ENCODE measurements around the gene LYSMD4. TPM values are rescaled to one million over a fixed set of nuclear protein-coding genes. Genes with fewer than 3 reads are reported as not detected.

Gene LYSMD4
- total and polyA plus RNA-seq, 4 experiments from 2014 or later: 4.4 to 19.0 (median 12.2) TPM

DNA sequence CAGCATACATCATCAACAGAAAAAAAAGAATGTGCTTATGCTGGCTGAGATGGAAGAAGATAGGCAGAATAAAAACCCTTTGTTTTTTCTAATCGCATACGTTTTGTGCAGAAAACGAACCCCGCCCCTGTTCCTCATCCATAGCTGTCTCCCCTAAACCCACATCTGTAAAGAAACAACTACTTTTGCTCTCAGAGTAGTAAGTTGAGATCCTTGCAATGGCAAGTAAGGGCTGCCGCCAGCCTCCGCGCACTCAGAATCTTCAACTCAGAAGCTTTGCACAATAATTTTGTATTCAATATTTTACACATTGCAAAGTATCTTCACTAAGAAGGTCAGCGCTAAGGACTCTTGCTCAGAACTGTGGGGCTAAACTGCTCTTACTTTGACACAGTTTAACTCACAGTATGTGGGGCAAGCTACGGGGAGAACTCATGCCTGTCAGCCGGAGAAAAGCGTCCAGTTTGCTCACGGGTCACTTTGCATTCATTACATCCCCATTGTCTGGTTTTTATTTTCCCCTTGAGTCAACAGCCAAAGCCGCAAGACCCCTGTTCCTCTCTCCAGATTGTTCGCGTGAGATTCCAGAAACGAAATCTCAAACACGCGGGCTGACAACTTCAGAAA is 1.0 kb downstream of the LYSMD4 start:
- no peak for DNase-seq
- peaks cover 3 to 12% of the 10 kb centered on the region in 2 donors for H3K36me3 Mint-ChIP-seq
- POLR2A ChIA-PET (ENCODE audit: partially characterized antibody): interaction anchor here (0.6 to 1.9 kb wide), 7 partner anchors 11 to 478 kb away, joined by 3 to 21 read pairs (median 6); partner anchors contain the start of gene MEF2A
- H3K4me1 ChIP-seq (ENCODE audit: insufficient read depth, low read length): peaks cover 14% of the 10 kb centered on the region
- H3K4me1 Mint-ChIP-seq: peaks cover 12 to 24% (median 16%) of the 10 kb centered on the region in 4 donors
- peak overlapping the region; percentile 57 to 88 (median 80) for H3K27ac Mint-ChIP-seq
- H3K27me3 ChIP-seq (ENCODE audit: insufficient read depth, low read length): no peaks in the 10 kb centered on the region
- CTCF ChIA-PET (ENCODE audit: partially characterized antibody): interaction anchor here (1.0 to 3.2 kb wide), 5 partner anchors 16 to 463 kb away, joined by 3 to 18 read pairs (median 5); no protein-coding TSS in a partner anchor
- H3K9me3 ChIP-seq (ENCODE audit: control insufficient read depth in 1 of 2, low read length in 2 of 2): no peaks in the 10 kb centered on the region
- H3K4me3 Mint-ChIP-seq: peak overlapping the region; percentile 83 to 95 (median 87)
- peak overlapping the region; percentile 46 for H3K27ac ChIP-seq (ENCODE audit: low read depth, low read length)
- H3K36me3 ChIP-seq (ENCODE audit: insufficient read depth, low read length): peaks cover 13% of the 10 kb centered on the region
- no peaks in the 10 kb centered on the region for H3K27me3 Mint-ChIP-seq
- H3K4me3 ChIP-seq (ENCODE audit: low read length in 2 of 2): peak overlapping the region; percentile 6 to 67
- intact Hi-C loops (cut with micrococcal nuclease): loop anchor here (2.0 to 10.0 kb wide), 4 partner anchors 193 to 1080 kb away; partner anchors contain the start of genes ASB7 and LINS1
- no peaks in the 10 kb centered on the region for H3K9me3 Mint-ChIP-seq

DNA sequence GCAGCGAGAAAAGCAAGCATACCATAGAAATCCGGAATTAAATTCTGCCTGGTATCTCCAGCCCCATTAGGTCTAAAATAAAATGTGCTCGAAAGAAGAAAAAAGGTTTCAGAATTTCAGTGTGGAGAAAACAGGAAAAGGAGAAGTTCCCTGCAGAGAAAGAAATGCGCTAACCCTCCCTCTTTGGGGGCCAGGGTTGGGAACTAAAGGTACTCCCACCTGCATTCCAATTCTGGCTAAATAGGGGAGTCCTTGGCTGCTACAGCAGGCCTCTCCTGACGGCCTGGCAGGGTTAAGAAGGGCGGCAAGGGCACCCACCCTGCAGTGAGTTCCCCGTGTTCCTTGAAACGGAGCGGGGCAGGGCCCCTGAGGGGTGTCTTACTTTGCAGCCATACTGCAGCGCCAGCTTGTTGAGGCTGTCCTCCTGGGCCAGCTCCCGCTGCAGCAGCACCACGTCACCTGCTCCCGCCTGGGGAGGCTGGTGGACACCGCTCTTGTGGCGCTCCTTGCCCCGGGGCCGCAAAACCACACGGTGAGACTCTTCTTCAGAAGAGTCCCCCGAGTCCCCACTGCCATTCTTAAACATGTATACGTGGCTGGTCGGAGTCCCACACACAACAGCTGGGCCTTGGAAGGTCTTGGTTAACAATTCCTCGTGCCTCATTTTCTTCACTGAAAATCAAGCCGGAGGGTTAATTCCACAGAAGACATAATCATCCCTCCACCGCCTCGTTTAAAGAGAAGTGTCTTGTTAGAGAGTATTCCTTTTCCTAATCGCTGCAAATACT is 1.7 kb downstream of the LYSMD4 start:
- no peak overlapping the region for H3K27ac ChIP-seq (ENCODE audit: low read depth, low read length)
- Mint-ChIP-seq H3K36me3 (peaks cover 3 to 16% of the 10 kb centered on the region in 2 donors), H3K27me3 (no peaks in the 10 kb centered on the region), H3K9me3 (no peaks in the 10 kb centered on the region), H3K4me1 (peaks cover 12 to 24% (median 16%) of the 10 kb centered on the region in 4 donors), H3K4me3 (peak overlapping the region; percentile 83 to 95 (median 87)), H3K27ac (peak overlapping the region in 2 of 7 donors; percentile 80 to 88)
- peaks cover 14% of the 10 kb centered on the region for H3K4me1 ChIP-seq (ENCODE audit: insufficient read depth, low read length)
- no peak overlapping the region for H3K4me3 ChIP-seq (ENCODE audit: low read length in 2 of 2)
- no peak for DNase-seq
- peaks cover 13% of the 10 kb centered on the region for H3K36me3 ChIP-seq (ENCODE audit: insufficient read depth, low read length)
- H3K27me3 ChIP-seq (ENCODE audit: insufficient read depth, low read length): no peaks in the 10 kb centered on the region
- POLR2A ChIA-PET (ENCODE audit: partially characterized antibody): interaction anchor here (1.0 kb wide), 1 partner anchor 166 kb away, joined by 3 read pairs; the partner anchor contains the start of gene MEF2A
- intact Hi-C loops (cut with micrococcal nuclease): loop anchor here (2.0 to 10.0 kb wide), 4 partner anchors 193 to 1079 kb away; partner anchors contain the start of genes ASB7 and LINS1
- CTCF ChIA-PET (ENCODE audit: partially characterized antibody): interaction anchor here (0.5 to 3.2 kb wide), 4 partner anchors 15 to 846 kb away, joined by 3 to 18 read pairs (median 6); no protein-coding TSS in a partner anchor
- H3K9me3 ChIP-seq (ENCODE audit: control insufficient read depth in 1 of 2, low read length in 2 of 2): no peaks in the 10 kb centered on the region

DNA sequence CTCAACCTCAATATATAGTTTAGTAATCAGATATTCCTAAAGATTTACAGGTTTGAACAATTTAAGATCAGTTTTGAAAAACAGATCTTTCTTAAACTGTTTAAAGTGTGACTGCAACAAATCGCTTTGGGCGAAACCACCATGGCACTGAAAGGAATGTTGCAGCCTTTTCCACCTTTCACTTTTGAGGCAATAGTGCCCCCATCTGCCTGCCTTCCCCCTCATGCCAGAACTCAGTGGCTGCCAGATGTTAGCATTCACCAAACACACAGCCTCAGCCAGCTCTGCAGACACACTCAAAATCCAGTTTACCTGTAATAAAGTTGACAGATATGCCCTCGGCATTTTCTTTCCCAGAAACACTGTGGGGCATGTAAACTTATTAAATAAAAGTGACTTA is 3.3 kb downstream of the LYSMD4 start:
- CTCF ChIA-PET (ENCODE audit: partially characterized antibody): interaction anchor here (2.4 to 2.9 kb wide), 2 partner anchors 21 to 26 kb away, joined by 10 to 11 read pairs; no protein-coding TSS in a partner anchor
- H3K27me3 ChIP-seq (ENCODE audit: insufficient read depth, low read length): no peaks in the 10 kb centered on the region
- intact Hi-C loops (cut with micrococcal nuclease): loop anchor here (5.0 to 10.0 kb wide), 3 partner anchors 195 to 1078 kb away; no protein-coding TSS in a partner anchor
- H3K4me3 Mint-ChIP-seq: no peak overlapping the region
- H3K4me1 ChIP-seq (ENCODE audit: insufficient read depth, low read length): peaks cover 14% of the 10 kb centered on the region
- no peak for DNase-seq
- no peak overlapping the region for H3K4me3 ChIP-seq (ENCODE audit: low read length in 2 of 2)
- H3K9me3 Mint-ChIP-seq: no peaks in the 10 kb centered on the region
- H3K9me3 ChIP-seq (ENCODE audit: control insufficient read depth in 1 of 2, low read length in 2 of 2): no peaks in the 10 kb centered on the region
- H3K4me1 Mint-ChIP-seq: peaks cover 12 to 24% (median 16%) of the 10 kb centered on the region in 4 donors
- peaks cover 3 to 19% of the 10 kb centered on the region in 2 donors for H3K36me3 Mint-ChIP-seq
- H3K27me3 Mint-ChIP-seq: no peaks in the 10 kb centered on the region
- POLR2A ChIA-PET (ENCODE audit: partially characterized antibody): no interaction called here
- no peak overlapping the region for H3K27ac Mint-ChIP-seq
- H3K27ac ChIP-seq (ENCODE audit: low read depth, low read length): no peak overlapping the region
- H3K36me3 ChIP-seq (ENCODE audit: insufficient read depth, low read length): peaks cover 13% of the 10 kb centered on the region

DNA sequence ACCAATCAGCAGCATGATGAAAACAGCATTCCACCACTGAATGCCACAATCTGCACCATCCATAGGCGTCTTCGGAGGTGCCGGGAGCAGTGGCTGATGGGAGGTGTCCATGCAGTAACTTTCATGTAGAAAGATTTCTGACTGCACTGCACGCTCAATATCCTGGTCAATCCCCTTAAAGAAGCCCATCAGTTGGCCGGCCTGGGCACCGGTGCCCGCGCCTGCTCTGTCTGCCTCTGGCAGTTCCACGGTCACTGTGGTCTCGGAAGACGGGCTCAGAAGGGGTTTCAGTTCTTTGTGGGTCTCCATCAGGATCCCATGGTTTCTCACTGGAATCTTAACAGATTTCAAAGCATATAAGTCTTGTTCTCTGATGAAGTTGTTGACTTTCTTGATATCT is 3.9 kb downstream of the LYSMD4 start:
- Histone ChIP-seq H3K4me1 (ENCODE audit: insufficient read depth, low read length) (peaks cover 14% of the 10 kb centered on the region), H3K27ac (ENCODE audit: low read depth, low read length) (no peak overlapping the region), H3K36me3 (ENCODE audit: insufficient read depth, low read length) (peaks cover 13% of the 10 kb centered on the region), H3K4me3 (ENCODE audit: low read length in 2 of 2) (no peak overlapping the region), H3K9me3 (ENCODE audit: control insufficient read depth in 1 of 2, low read length in 2 of 2) (no peaks in the 10 kb centered on the region), H3K27me3 (ENCODE audit: insufficient read depth, low read length) (no peaks in the 10 kb centered on the region)
- no peak for DNase-seq
- peaks cover 3 to 19% of the 10 kb centered on the region in 2 donors for H3K36me3 Mint-ChIP-seq
- POLR2A ChIA-PET (ENCODE audit: partially characterized antibody): no interaction called here
- H3K4me1 Mint-ChIP-seq: peaks cover 12 to 20% (median 15%) of the 10 kb centered on the region in 4 donors
- no peak overlapping the region for H3K4me3 Mint-ChIP-seq
- H3K27ac Mint-ChIP-seq: no peak overlapping the region
- H3K9me3 Mint-ChIP-seq: no peaks in the 10 kb centered on the region
- intact Hi-C loops (cut with micrococcal nuclease): no loop called here
- CTCF ChIA-PET (ENCODE audit: partially characterized antibody): interaction anchor here (2.4 to 2.9 kb wide), 2 partner anchors 21 to 25 kb away, joined by 10 to 11 read pairs; no protein-coding TSS in a partner anchor
- H3K27me3 Mint-ChIP-seq: no peaks in the 10 kb centered on the region

DNA sequence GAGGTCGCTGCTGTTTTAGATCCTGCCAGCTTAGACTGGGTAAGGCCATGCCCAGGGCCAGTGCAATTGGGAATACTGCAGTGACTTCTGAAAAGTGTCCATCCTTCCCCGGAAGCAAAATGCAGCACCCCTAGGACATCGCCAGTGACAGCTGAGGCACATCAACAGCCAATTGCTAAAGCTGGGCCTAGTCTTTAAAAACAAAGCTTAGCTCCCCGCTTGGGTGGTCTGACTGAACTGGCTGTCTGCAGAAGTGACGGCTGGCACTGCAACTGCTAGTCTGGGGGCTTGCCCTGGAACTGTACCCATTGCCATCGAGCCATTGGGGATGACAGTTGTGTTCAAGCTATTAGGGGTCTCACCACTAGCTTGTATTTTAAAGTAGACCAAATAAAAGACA is 4.3 kb downstream of the LYSMD4 start:
- H3K4me1 Mint-ChIP-seq: peaks cover 12 to 20% (median 15%) of the 10 kb centered on the region in 4 donors
- no peaks in the 10 kb centered on the region for H3K27me3 ChIP-seq (ENCODE audit: insufficient read depth, low read length)
- no peaks in the 10 kb centered on the region for H3K9me3 Mint-ChIP-seq
- CTCF ChIA-PET (ENCODE audit: partially characterized antibody): interaction anchor here (2.4 to 2.9 kb wide), 2 partner anchors 20 to 25 kb away, joined by 10 to 11 read pairs; no protein-coding TSS in a partner anchor
- POLR2A ChIA-PET (ENCODE audit: partially characterized antibody): no interaction called here
- no peaks in the 10 kb centered on the region for H3K27me3 Mint-ChIP-seq
- H3K27ac ChIP-seq (ENCODE audit: low read depth, low read length): no peak overlapping the region
- H3K9me3 ChIP-seq (ENCODE audit: control insufficient read depth in 1 of 2, low read length in 2 of 2): no peaks in the 10 kb centered on the region
- H3K4me1 ChIP-seq (ENCODE audit: insufficient read depth, low read length): peaks cover 14% of the 10 kb centered on the region
- no peak for DNase-seq
- intact Hi-C loops (cut with micrococcal nuclease): no loop called here
- H3K4me3 ChIP-seq (ENCODE audit: low read length in 2 of 2): no peak overlapping the region
- H3K4me3 Mint-ChIP-seq: no peak overlapping the region
- H3K27ac Mint-ChIP-seq: no peak overlapping the region
- peaks cover 3 to 19% of the 10 kb centered on the region in 2 donors for H3K36me3 Mint-ChIP-seq
- peaks cover 13% of the 10 kb centered on the region for H3K36me3 ChIP-seq (ENCODE audit: insufficient read depth, low read length)

DNA sequence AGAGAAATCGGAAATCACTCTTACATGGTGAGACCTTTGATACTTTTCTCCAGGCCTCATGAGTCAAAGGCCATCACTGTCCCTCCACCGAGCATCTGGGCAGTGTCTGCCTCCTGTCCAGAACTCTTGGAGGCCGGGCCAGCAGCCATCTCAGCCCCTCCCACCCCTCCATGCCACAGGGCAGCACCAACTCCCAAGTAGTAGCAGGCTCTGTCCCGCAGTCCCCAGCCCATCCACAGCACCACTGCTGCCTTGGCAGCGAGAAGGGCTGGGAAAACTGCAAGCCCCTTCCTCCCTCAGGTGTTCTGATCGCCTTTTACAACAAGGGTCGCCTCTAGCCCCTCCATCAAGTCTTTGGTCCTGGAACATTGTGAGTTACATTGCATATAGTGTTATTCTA is 5.5 kb downstream of the LYSMD4 start:
- intact Hi-C loops (cut with micrococcal nuclease): no loop called here
- Mint-ChIP-seq H3K27me3 (no peaks in the 10 kb centered on the region), H3K27ac (peak overlapping the region in 1 of 7 donors; percentile 48), H3K4me1 (peaks cover 9 to 15% (median 11%) of the 10 kb centered on the region in 4 donors), H3K4me3 (no peak overlapping the region), H3K36me3 (peaks cover 3 to 19% of the 10 kb centered on the region in 2 donors), H3K9me3 (no peaks in the 10 kb centered on the region)
- Histone ChIP-seq H3K36me3 (ENCODE audit: insufficient read depth, low read length) (peaks cover 13% of the 10 kb centered on the region), H3K9me3 (ENCODE audit: control insufficient read depth in 1 of 2, low read length in 2 of 2) (no peaks in the 10 kb centered on the region), H3K27me3 (ENCODE audit: insufficient read depth, low read length) (no peaks in the 10 kb centered on the region), H3K27ac (ENCODE audit: low read depth, low read length) (no peak overlapping the region), H3K4me1 (ENCODE audit: insufficient read depth, low read length) (peaks cover 11% of the 10 kb centered on the region), H3K4me3 (ENCODE audit: low read length in 2 of 2) (no peak overlapping the region)
- DNase-seq: no peak
- ChIA-PET POLR2A (ENCODE audit: partially characterized antibody) (no interaction called here), CTCF (ENCODE audit: partially characterized antibody) (interaction anchor here (2.4 to 2.9 kb wide), 2 partner anchors 19 to 24 kb away, joined by 10 to 11 read pairs; no protein-coding TSS in a partner anchor)

Data from CD4-positive, alpha-beta memory T cell (primary cell).